ENCODE results near the gene RAB3A. TPM values are rescaled to one million over a fixed set of nuclear protein-coding genes. Genes with fewer than 3 reads are reported as not detected.

RAB3A gene
- total and polyA plus RNA-seq, 2 experiments from 2014 or later: 1.4 to 1.9 TPM

GRCh38 chr19:18194181-18194530 lies 9.7 kb downstream of the RAB3A start:
- H2AFZ ChIP-seq: peak overlapping the region; percentile 73
- H3K27ac ChIP-seq: no peak overlapping the region
- peaks cover 11% of the 10 kb centered on the region for H3F3A ChIP-seq (ENCODE audit: insufficient read depth)
- peak overlapping the region; percentile 86 for H3K4me3 ChIP-seq
- TF ChIP-seq EZH2 (IDR thresholded peaks at IDR 0.05; ENCODE audit: insufficient read depth, poor library complexity, severe bottlenecking) (no peak), EZH2phosphoT487 (IDR thresholded peaks at IDR 0.05; ENCODE audit: insufficient read depth, low read depth) (no peak)
- H3K4me1 ChIP-seq (ENCODE audit: insufficient read depth): peaks cover 5% of the 10 kb centered on the region; the same call in 1 of the 2 replicates
- no peaks in the 10 kb centered on the region for H3K9me2 ChIP-seq (ENCODE audit: insufficient read depth)
- peak overlapping the region; percentile 86 for H3K9ac ChIP-seq
- H3K9me3 ChIP-seq (ENCODE audit: low read depth): no peaks in the 10 kb centered on the region
- H4K20me1 ChIP-seq (ENCODE audit: insufficient read depth): no peaks in the 10 kb centered on the region
- no peaks in the 10 kb centered on the region for H3K36me3 ChIP-seq (ENCODE audit: low read depth)
- no peaks in the 10 kb centered on the region for H3K27me3 ChIP-seq (replicated peaks; ENCODE audit: insufficient read depth)
- WGBS, 2 experiments (ENCODE audit: low coverage in 1 of 2, low lambda C conversion rate in 2 of 2, missing lambda C conversion rate in 2 of 2): 39 to 41% methylated on average over 12 of the region's 12 CpGs
- H3K4me2 ChIP-seq (ENCODE audit: unreplicated experiment): peak overlapping the region; percentile 94
- in situ Hi-C loops (cut with MboI): no loop called here
- H3K79me2 ChIP-seq (ENCODE audit: insufficient read depth): no peaks in the 10 kb centered on the region
- peak; percentile 20 for DNase-seq

DNA sequence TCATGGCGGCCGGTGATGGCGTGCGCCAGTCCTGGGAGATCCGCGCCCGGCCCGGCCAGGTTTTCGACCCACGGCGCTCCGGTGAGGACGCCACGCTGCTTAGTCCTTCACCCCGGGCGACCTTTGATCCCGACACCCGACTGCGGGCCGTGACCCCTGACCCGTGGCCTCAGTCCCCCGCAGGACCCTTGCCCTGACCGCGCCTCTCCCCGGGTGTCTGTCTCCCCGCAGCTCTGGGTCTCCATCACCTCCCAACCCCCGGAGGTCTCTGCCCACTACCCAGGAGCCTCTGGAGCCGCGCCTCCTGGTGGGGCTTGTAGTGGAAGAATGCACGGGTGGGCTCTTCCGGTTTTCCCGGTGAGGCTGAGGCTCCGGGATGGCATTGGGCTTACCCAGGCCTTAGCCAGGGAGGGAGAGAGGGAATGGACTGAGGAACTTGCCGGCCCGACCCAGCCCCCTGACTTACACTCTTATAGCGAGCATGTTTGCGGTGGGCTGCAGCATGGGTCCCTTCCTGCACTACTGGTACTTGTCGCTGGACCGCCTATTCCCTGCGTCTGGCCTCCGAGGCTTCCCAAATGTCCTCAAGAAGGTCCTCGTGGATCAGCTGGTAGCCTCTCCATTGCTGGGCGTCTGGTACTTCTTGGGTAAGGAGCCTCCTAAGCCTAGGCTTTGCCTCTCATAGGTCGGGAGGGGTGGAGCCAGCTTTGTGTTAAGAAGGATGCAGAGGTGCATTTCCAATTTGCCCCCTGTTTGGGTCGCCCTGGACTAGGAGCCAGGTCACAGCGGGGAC lies 10.3 kb downstream of the RAB3A start:
- Histone ChIP-seq H2AFZ (peak overlapping the region; percentile 73), H3K4me1 (ENCODE audit: insufficient read depth) (peaks cover 5% of the 10 kb centered on the region; the same call in 1 of the 2 replicates), H3K79me2 (ENCODE audit: insufficient read depth) (no peaks in the 10 kb centered on the region), H3K9me2 (ENCODE audit: insufficient read depth) (no peaks in the 10 kb centered on the region), H4K20me1 (ENCODE audit: insufficient read depth) (no peaks in the 10 kb centered on the region), H3K27me3 (replicated peaks; ENCODE audit: insufficient read depth) (no peaks in the 10 kb centered on the region), H3K9me3 (ENCODE audit: low read depth) (no peaks in the 10 kb centered on the region), H3K4me3 (peak overlapping the region; percentile 86), H3K36me3 (ENCODE audit: low read depth) (no peaks in the 10 kb centered on the region), H3K4me2 (ENCODE audit: unreplicated experiment) (peak overlapping the region; percentile 94), H3K9ac (peak overlapping the region; percentile 86), H3K27ac (peak overlapping the region; percentile 66), H3F3A (ENCODE audit: insufficient read depth) (peaks cover 11% of the 10 kb centered on the region)
- DNase-seq: peak; percentile 51
- in situ Hi-C loops (cut with MboI): no loop called here
- TF ChIP-seq EZH2 (IDR thresholded peaks at IDR 0.05; ENCODE audit: insufficient read depth, poor library complexity, severe bottlenecking) (no peak), EZH2phosphoT487 (IDR thresholded peaks at IDR 0.05; ENCODE audit: insufficient read depth, low read depth) (no peak)
- 5% methylated on average over 40 to 44 of the region's 46 CpGs for WGBS, 2 experiments (ENCODE audit: low coverage in 1 of 2, low lambda C conversion rate in 2 of 2, missing lambda C conversion rate in 2 of 2)

- Histone ChIP-seq H3K27me3 (replicated peaks; ENCODE audit: insufficient read depth) (no peaks in the 10 kb centered on the region), H3K79me2 (ENCODE audit: insufficient read depth) (no peaks in the 10 kb centered on the region), H3K9me3 (ENCODE audit: low read depth) (no peaks in the 10 kb centered on the region), H3K9ac (peak within 1 kb of the TSS; percentile 93), H3K4me3 (peak within 1 kb of the TSS; percentile 86), H3K4me1 (ENCODE audit: insufficient read depth) (peaks cover 5% of the 10 kb centered on the region; the same call in 1 of the 2 replicates), H4K20me1 (ENCODE audit: insufficient read depth) (no peaks in the 10 kb centered on the region), H3K4me2 (ENCODE audit: unreplicated experiment) (peak within 1 kb of the TSS; percentile 94), H3K27ac (peak within 1 kb of the TSS; percentile 96), H3F3A (ENCODE audit: insufficient read depth) (peaks cover 11% of the 10 kb centered on the region), H3K9me2 (ENCODE audit: insufficient read depth) (no peaks in the 10 kb centered on the region), H3K36me3 (ENCODE audit: low read depth) (no peaks in the 10 kb centered on the region), H2AFZ (peak within 1 kb of the TSS; percentile 82)
- TF ChIP-seq EZH2phosphoT487 (IDR thresholded peaks at IDR 0.05; ENCODE audit: insufficient read depth, low read depth) (no peak), EZH2 (IDR thresholded peaks at IDR 0.05; ENCODE audit: insufficient read depth, poor library complexity, severe bottlenecking) (no peak)
- DNase-seq: peak; percentile 100
- in situ Hi-C loops (cut with MboI): no loop called here
- WGBS, 2 experiments (ENCODE audit: low coverage in 1 of 2, low lambda C conversion rate in 2 of 2, missing lambda C conversion rate in 2 of 2): 0% methylated on average over 70 to 73 of the region's 74 CpGs
Measured at GRCh38 chr19:18192673-18193387, 11.0 kb downstream of the RAB3A start, which contains the start of gene MPV17L2. Gene MPV17L2, plus strand, starts transcription at chr19:18193218. Its CDS starts 64 bp downstream, at chr19:18193282.

- peak overlapping the region; percentile 82 for H2AFZ ChIP-seq
- in situ Hi-C loops (cut with MboI): no loop called here
- peak overlapping the region; percentile 93 for H3K9ac ChIP-seq
Measured at GRCh38 chr19:18191640-18192062, 12.2 kb downstream of the RAB3A start.

More at GRCh38 chr19:18191640-18192062, 12.2 kb downstream of the RAB3A start:
- Histone ChIP-seq H3F3A (ENCODE audit: insufficient read depth) (peaks cover 11% of the 10 kb centered on the region), H3K4me3 (peak overlapping the region; percentile 84), H3K27me3 (replicated peaks; ENCODE audit: insufficient read depth) (no peaks in the 10 kb centered on the region), H3K27ac (peak overlapping the region; percentile 96), H3K4me2 (ENCODE audit: unreplicated experiment) (peak overlapping the region; percentile 94), H4K20me1 (ENCODE audit: insufficient read depth) (no peaks in the 10 kb centered on the region), H3K9me3 (ENCODE audit: low read depth) (no peaks in the 10 kb centered on the region), H3K9me2 (ENCODE audit: insufficient read depth) (no peaks in the 10 kb centered on the region), H3K79me2 (ENCODE audit: insufficient read depth) (no peaks in the 10 kb centered on the region), H3K4me1 (ENCODE audit: insufficient read depth) (peaks cover 5% of the 10 kb centered on the region; the same call in 1 of the 2 replicates), H3K36me3 (ENCODE audit: low read depth) (no peaks in the 10 kb centered on the region)
- no peak for DNase-seq
- TF ChIP-seq EZH2 (IDR thresholded peaks at IDR 0.05; ENCODE audit: insufficient read depth, poor library complexity, severe bottlenecking): no peak
- TF ChIP-seq EZH2phosphoT487 (IDR thresholded peaks at IDR 0.05; ENCODE audit: insufficient read depth, low read depth): no peak
- WGBS, 2 experiments (ENCODE audit: low coverage in 1 of 2, low lambda C conversion rate in 2 of 2, missing lambda C conversion rate in 2 of 2): 67% methylated on average over 5 of the region's 5 CpGs

All from GM23248 (cell line).